Prostate gland (tissue), 2 donors: ENCODE measurements around the gene MRPL50.

Experiments used
- CTCF ChIP-seq, 4 experiments: fragments of 200-600 bp in 2 of 4; fragments of 450-650 bp in 2 of 4; sonication (generic) in 2 of 4; IDR thresholded peaks; 1 replicate in 3 of 4; 2 replicates in 1 of 4; pipeline ENCODE4 v1.5.1; 2016 to 2019; ENCODE audit warnings: antibody characterized with exemption in 4 of 4, mild to moderate bottlenecking in 2 of 4, moderate library complexity in 2 of 4
- POLR2A ChIP-seq: fragments of 450-650 bp; IDR thresholded peaks from one replicate; pipeline ENCODE4 v1.6.1; 2016; ENCODE audit warnings: antibody characterized with exemption, mild to moderate bottlenecking
- POLR2AphosphoS5 ChIP-seq: sonication (generic); formaldehyde crosslinking; IDR thresholded peaks from one replicate; pipeline ENCODE4 v1.6.1; 2017; ENCODE audit warnings: antibody characterized with exemption

- peak in 3 of 4 experiments; percentile 20 to 36 (median 35) for TF ChIP-seq CTCF (IDR thresholded peaks at IDR 0.05)
- TF ChIP-seq POLR2A, result no peak
- TF ChIP-seq POLR2AphosphoS5, result no peak
Measured at GRCh38 chr9:101387871-101388506, 10.4 kb downstream of the MRPL50 start.
